OCI-LY1 (cell line): ENCODE data around the gene HDAC7.

Experiments
- H2AFZ ChIP-seq: fragments of 200-600 bp; sonication (generic), shearing (Covaris generic); 2 replicates; pipeline ENCODE4 v1.6.0; 2014; ENCODE audit warnings: antibody characterized with exemption, mild to moderate bottlenecking, low read length
- H3F3A ChIP-seq: fragments of 200-600 bp; sonication (generic), shearing (Covaris generic); 2 replicates; pipeline ENCODE4 v1.6.0; 2014; ENCODE audit warnings: mild to moderate bottlenecking, antibody characterized with exemption, low read length, moderate library complexity; ENCODE audit not compliant: insufficient read depth
- H3K27ac ChIP-seq: fragments of 200-600 bp; sonication (generic); 2 replicates; pipeline ENCODE4 v1.5.1; 2014; ENCODE audit warnings: low read length, mixed run types, mild to moderate bottlenecking, low read depth; ENCODE audit not compliant: poor library complexity, severe bottlenecking
- H3K27me3 ChIP-seq: fragments of 200-600 bp; sonication (generic); 2 replicates; pipeline ENCODE4 v1.6.0; 2014; ENCODE audit warnings: antibody characterized with exemption, mild to moderate bottlenecking, low read length, moderate library complexity; ENCODE audit not compliant: insufficient read depth
- H3K36me3 ChIP-seq: fragments of 200-600 bp; sonication (generic); 2 replicates; pipeline ENCODE4 v1.6.1; 2014; ENCODE audit warnings: mild to moderate bottlenecking, antibody characterized with exemption, low read length, moderate library complexity, mixed read lengths; ENCODE audit not compliant: insufficient read depth
- H3K4me1 ChIP-seq: fragments of 200-600 bp; sonication (generic); 2 replicates; pipeline ENCODE4 v1.5.1; 2014; ENCODE audit warnings: mild to moderate bottlenecking, low read length, moderate library complexity; ENCODE audit not compliant: insufficient read depth, severe bottlenecking
- H3K4me2 ChIP-seq: fragments of 200-600 bp; sonication (generic), shearing (Covaris generic); 2 replicates; pipeline ENCODE4 v1.6.1; 2014; ENCODE audit warnings: low read length
- H3K4me3 ChIP-seq: fragments of 200-600 bp; sonication (generic); 2 replicates; pipeline ENCODE4 v1.5.1; 2014; ENCODE audit warnings: low read length, low read depth, mild to moderate bottlenecking, mixed read lengths; ENCODE audit not compliant: poor library complexity, severe bottlenecking
- H3K79me2 ChIP-seq: fragments of 200-600 bp; shearing (Covaris generic); 2 replicates; pipeline ENCODE4 v1.6.1; 2016; ENCODE audit warnings: mixed run types, low read length, mixed read lengths; ENCODE audit not compliant: insufficient read depth
- H3K9ac ChIP-seq: fragments of 200-600 bp; sonication (generic), shearing (Covaris generic); 2 replicates; pipeline ENCODE4 v1.6.1; 2014; ENCODE audit warnings: mild to moderate bottlenecking, low read length, mixed read lengths
- H3K9me2 ChIP-seq: fragments of 200-600 bp; sonication (generic), shearing (Covaris generic); 2 replicates; pipeline ENCODE4 v1.6.1; 2014; ENCODE audit warnings: low read depth, mild to moderate bottlenecking, low read length, mixed read lengths
- H3K9me3 ChIP-seq: fragments of 200-600 bp; shearing (Covaris generic); 2 replicates; pipeline ENCODE4 v1.6.1; 2014; ENCODE audit warnings: low read length, mixed read lengths
- H4K20me1 ChIP-seq: fragments of 200-600 bp; sonication (generic), shearing (Covaris generic); 2 replicates; pipeline ENCODE4 v1.6.0; 2016; ENCODE audit warnings: mild to moderate bottlenecking, low read length; ENCODE audit not compliant: insufficient read depth
- EZH2 ChIP-seq: fragments of 200-600 bp; sonication (generic), shearing (Covaris generic); IDR thresholded peaks from 2 replicates; pipeline ENCODE4 v1.8.0; 2017; ENCODE audit warnings: borderline replicate concordance, mixed run types, mild to moderate bottlenecking, antibody characterized with exemption, low read length, moderate library complexity, mixed read lengths
- TF ChIP-seq, protein P1 (sequence below): fragments of 200-600 bp; sonication (generic), shearing (Covaris generic); IDR thresholded peaks from 2 replicates; pipeline ENCODE4 v1.5.1; 2017; ENCODE audit warnings: mild to moderate bottlenecking, antibody characterized with exemption, low read length, moderate library complexity, mixed read lengths

The HDAC7 gene

GRCh38 chr12:47746073-47746472, 73.6 kb downstream of the HDAC7 start:
- Histone ChIP-seq H3F3A (peaks cover 5% of the 10 kb centered on the region; the same call in 1 of the 2 replicates), H2AFZ (no peak overlapping the region), H3K4me3 (no peak overlapping the region), H3K27ac (no peak overlapping the region), H3K9me2 (no peaks in the 10 kb centered on the region), H4K20me1 (no peaks in the 10 kb centered on the region), H3K4me1 (peaks cover 7% of the 10 kb centered on the region), H3K36me3 (no peaks in the 10 kb centered on the region), H3K27me3 (no peaks in the 10 kb centered on the region; the same call in 1 of the 2 replicates), H3K9ac (no peak overlapping the region), H3K9me3 (no peaks in the 10 kb centered on the region), H3K79me2 (no peaks in the 10 kb centered on the region), H3K4me2 (no peak overlapping the region)
- TF ChIP-seq EZH2: no peak
- TF ChIP-seq, protein P1, sequence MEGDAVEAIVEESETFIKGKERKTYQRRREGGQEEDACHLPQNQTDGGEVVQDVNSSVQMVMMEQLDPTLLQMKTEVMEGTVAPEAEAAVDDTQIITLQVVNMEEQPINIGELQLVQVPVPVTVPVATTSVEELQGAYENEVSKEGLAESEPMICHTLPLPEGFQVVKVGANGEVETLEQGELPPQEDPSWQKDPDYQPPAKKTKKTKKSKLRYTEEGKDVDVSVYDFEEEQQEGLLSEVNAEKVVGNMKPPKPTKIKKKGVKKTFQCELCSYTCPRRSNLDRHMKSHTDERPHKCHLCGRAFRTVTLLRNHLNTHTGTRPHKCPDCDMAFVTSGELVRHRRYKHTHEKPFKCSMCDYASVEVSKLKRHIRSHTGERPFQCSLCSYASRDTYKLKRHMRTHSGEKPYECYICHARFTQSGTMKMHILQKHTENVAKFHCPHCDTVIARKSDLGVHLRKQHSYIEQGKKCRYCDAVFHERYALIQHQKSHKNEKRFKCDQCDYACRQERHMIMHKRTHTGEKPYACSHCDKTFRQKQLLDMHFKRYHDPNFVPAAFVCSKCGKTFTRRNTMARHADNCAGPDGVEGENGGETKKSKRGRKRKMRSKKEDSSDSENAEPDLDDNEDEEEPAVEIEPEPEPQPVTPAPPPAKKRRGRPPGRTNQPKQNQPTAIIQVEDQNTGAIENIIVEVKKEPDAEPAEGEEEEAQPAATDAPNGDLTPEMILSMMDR: no peak

- H3K36me3 ChIP-seq: no peaks in the 10 kb centered on the region
- H2AFZ ChIP-seq: no peak overlapping the region
- H3K79me2 ChIP-seq: no peaks in the 10 kb centered on the region
- no peak overlapping the region for H3K27ac ChIP-seq
- no peaks in the 10 kb centered on the region for H3K9me3 ChIP-seq
- no peaks in the 10 kb centered on the region for H3K9me2 ChIP-seq
- H3F3A ChIP-seq: peaks cover 5% of the 10 kb centered on the region; the same call in 1 of the 2 replicates
- H3K4me3 ChIP-seq: no peak overlapping the region
- TF ChIP-seq EZH2: no peak
- TF ChIP-seq, protein P1: no peak
- H3K4me2 ChIP-seq: no peak overlapping the region
- H3K9ac ChIP-seq: no peak overlapping the region
- no peaks in the 10 kb centered on the region; the same call in 1 of the 2 replicates for H3K27me3 ChIP-seq
- H4K20me1 ChIP-seq: no peaks in the 10 kb centered on the region
- H3K4me1 ChIP-seq: peaks cover 12% of the 10 kb centered on the region
Measured at GRCh38 chr12:47745485-47746041, 74.1 kb downstream of the HDAC7 start.

- no peak overlapping the region for H3K27ac ChIP-seq
- H3F3A ChIP-seq: peaks cover 5% of the 10 kb centered on the region; the same call in 1 of the 2 replicates
- TF ChIP-seq, protein P1: no peak
- TF ChIP-seq EZH2: no peak
- H3K4me2 ChIP-seq: no peak overlapping the region
- H2AFZ ChIP-seq: no peak overlapping the region
- H3K9ac ChIP-seq: no peak overlapping the region
- H3K4me3 ChIP-seq: no peak overlapping the region
- no peaks in the 10 kb centered on the region for H3K79me2 ChIP-seq
- no peaks in the 10 kb centered on the region for H3K9me3 ChIP-seq
- H3K4me1 ChIP-seq: peaks cover 19% of the 10 kb centered on the region
- H3K9me2 ChIP-seq: no peaks in the 10 kb centered on the region
- H3K36me3 ChIP-seq: no peaks in the 10 kb centered on the region
- H3K27me3 ChIP-seq: no peaks in the 10 kb centered on the region; the same call in 1 of the 2 replicates
- H4K20me1 ChIP-seq: no peaks in the 10 kb centered on the region
Measured at GRCh38 chr12:47744778-47745436, 74.8 kb downstream of the HDAC7 start.
